ENCODE measurements around the gene ZDHHC12.

ZDHHC12 gene

DNA sequence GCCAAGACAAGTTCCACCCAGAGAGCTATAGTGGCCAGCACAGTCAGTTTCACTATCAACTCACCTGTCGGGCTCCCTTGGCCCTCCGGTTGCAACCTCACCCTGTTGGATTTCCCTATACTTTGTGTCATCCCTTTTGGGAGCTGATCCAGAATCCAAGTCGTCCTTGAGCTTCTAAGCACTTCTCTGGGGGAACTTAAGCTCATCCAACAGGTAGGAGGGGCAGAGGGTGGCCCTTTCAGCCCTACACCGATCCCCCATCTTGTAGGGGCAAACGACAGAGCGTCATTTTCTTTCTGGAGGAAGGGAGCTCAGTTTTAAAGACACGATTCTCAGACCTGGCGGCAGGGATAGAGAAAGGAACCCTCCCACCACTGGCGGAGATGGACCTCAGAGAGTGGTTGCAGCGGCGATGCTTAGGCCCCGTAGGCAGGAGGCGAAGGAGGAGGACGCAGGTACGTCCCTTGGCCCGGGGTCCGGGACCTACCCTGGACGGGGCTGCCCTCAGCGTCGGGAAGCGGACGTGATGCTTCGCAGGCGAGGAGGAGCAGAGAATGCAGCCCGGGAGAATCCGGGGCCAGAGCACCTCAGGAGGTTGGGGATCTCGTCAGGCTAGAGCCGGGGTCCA lies 47.3 kb upstream of the ZDHHC12 start:
- TF ChIP-seq EZH2phosphoT487 (IDR thresholded peaks at IDR 0.05; ENCODE audit: low read depth): no peak
- TF ChIP-seq, protein P1, sequence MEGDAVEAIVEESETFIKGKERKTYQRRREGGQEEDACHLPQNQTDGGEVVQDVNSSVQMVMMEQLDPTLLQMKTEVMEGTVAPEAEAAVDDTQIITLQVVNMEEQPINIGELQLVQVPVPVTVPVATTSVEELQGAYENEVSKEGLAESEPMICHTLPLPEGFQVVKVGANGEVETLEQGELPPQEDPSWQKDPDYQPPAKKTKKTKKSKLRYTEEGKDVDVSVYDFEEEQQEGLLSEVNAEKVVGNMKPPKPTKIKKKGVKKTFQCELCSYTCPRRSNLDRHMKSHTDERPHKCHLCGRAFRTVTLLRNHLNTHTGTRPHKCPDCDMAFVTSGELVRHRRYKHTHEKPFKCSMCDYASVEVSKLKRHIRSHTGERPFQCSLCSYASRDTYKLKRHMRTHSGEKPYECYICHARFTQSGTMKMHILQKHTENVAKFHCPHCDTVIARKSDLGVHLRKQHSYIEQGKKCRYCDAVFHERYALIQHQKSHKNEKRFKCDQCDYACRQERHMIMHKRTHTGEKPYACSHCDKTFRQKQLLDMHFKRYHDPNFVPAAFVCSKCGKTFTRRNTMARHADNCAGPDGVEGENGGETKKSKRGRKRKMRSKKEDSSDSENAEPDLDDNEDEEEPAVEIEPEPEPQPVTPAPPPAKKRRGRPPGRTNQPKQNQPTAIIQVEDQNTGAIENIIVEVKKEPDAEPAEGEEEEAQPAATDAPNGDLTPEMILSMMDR (IDR thresholded peaks at IDR 0.05; ENCODE audit: low read depth, low read length): no peak
- H3K4me3 ChIP-seq (ENCODE audit: low read length): peak overlapping the region; percentile 87

DNA sequence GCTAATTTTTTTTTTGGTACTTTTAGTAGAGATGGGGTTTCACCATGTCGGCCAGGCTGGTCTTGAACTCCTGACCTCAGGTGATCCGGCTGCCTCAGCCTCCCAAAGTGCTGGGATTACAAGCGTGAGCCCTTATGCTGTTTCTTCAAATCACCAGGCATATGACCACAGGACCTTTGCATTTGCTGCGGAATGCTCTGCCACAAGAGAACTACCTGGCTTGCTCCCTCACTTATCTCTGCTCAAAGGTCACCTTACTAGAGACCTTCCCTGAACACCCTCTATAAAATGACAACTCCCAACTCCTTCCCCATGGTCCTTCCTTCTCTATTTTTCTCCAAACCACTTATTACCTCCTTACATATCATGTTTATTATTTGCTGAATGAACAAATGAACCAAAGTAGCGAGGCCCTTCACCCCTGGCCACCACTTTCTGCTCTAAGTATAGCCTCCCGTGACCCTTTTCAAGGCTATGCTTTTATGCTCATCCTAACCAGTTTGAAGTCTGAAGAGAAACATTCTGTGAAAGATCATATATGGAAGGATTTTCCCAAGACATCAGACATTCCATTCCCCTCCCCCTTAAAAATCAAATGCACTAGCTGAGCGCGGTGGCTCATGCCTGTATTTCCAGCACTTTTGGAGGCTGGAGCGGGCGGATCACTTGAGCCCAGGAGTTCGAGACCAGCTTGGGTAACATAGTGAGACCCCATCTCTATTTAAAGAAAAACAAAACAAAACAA lies 46.5 kb upstream of the ZDHHC12 start:
- peaks cover 9% of the 10 kb centered on the region for H3K79me2 ChIP-seq (ENCODE audit: low read length)
- peak overlapping the region; percentile 95 for H3K4me2 ChIP-seq (ENCODE audit: low read length)
- no peak for TF ChIP-seq EZH2phosphoT487 (IDR thresholded peaks at IDR 0.05; ENCODE audit: low read depth)
- TF ChIP-seq, protein P1 (IDR thresholded peaks at IDR 0.05; ENCODE audit: low read depth, low read length): no peak
- H4K20me1 ChIP-seq (ENCODE audit: insufficient read depth, low read length): no peaks in the 10 kb centered on the region
- no peaks in the 10 kb centered on the region for H3K27me3 ChIP-seq (ENCODE audit: low read depth, low read length)
- H3K27ac ChIP-seq (ENCODE audit: low read length): no peak overlapping the region
- H3K4me3 ChIP-seq (ENCODE audit: low read length): peak overlapping the region; percentile 87
- no peaks in the 10 kb centered on the region for H3K36me3 ChIP-seq (replicated peaks; ENCODE audit: low read depth, low read length)
- H3K9me3 ChIP-seq (ENCODE audit: insufficient read depth, low read length): no peaks in the 10 kb centered on the region
- H3K9ac ChIP-seq (ENCODE audit: low read length): 0 out of 2 replicates have a peak overlapping the region, but pooled peaks have one; percentile 67
- H2AFZ ChIP-seq (ENCODE audit: low read depth, low read length): no peak overlapping the region
- peaks cover 12% of the 10 kb centered on the region for H3K4me1 ChIP-seq (ENCODE audit: low read length)

More for the DNA sequence above, 47.3 kb upstream of the ZDHHC12 start:
- Histone ChIP-seq H3K27ac (ENCODE audit: low read length) (no peak overlapping the region), H3K36me3 (replicated peaks; ENCODE audit: low read depth, low read length) (no peaks in the 10 kb centered on the region), H2AFZ (ENCODE audit: low read depth, low read length) (no peak overlapping the region; the same call in 1 of the 2 replicates), H3K9ac (ENCODE audit: low read length) (peak overlapping the region; percentile 67), H3K27me3 (ENCODE audit: low read depth, low read length) (no peaks in the 10 kb centered on the region), H4K20me1 (ENCODE audit: insufficient read depth, low read length) (no peaks in the 10 kb centered on the region), H3K4me2 (ENCODE audit: low read length) (peak overlapping the region; percentile 95), H3K9me3 (ENCODE audit: insufficient read depth, low read length) (peaks cover 4% of the 10 kb centered on the region; the same call in 1 of the 2 replicates), H3K79me2 (ENCODE audit: low read length) (peaks cover 9% of the 10 kb centered on the region), H3K4me1 (ENCODE audit: low read length) (peaks cover 9% of the 10 kb centered on the region)

DNA sequence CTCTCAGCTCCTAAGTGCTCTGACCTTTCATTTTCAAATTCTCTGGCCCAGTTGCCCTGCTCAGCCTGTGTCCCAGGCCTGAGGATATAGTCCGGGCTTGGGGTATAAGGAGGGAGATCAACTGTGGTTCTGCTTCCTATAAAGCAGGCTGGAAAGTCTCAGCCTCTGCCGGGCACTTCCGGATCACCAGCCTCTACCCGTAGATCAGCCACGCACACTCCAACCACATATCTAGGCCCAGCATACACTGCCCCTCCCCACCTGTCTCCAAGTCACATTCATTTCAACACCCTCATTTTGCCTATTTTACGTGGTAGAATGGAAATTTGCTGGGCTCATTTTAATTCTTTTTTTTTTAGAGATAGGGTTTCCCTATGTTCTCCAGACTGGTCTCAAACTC lies 44.7 kb upstream of the ZDHHC12 start:
- no peaks in the 10 kb centered on the region for H3K9me3 ChIP-seq (ENCODE audit: insufficient read depth, low read length)
- no peak overlapping the region for H3K9ac ChIP-seq (ENCODE audit: low read length)
- TF ChIP-seq, protein P1 (IDR thresholded peaks at IDR 0.05; ENCODE audit: low read depth, low read length): no peak
- no peak for TF ChIP-seq EZH2phosphoT487 (IDR thresholded peaks at IDR 0.05; ENCODE audit: low read depth)
- no peak overlapping the region for H2AFZ ChIP-seq (ENCODE audit: low read depth, low read length)
- peaks cover 9% of the 10 kb centered on the region for H3K79me2 ChIP-seq (ENCODE audit: low read length)
- H3K27me3 ChIP-seq (ENCODE audit: low read depth, low read length): no peaks in the 10 kb centered on the region
- H3K4me3 ChIP-seq (ENCODE audit: low read length): no peak overlapping the region
- H3K4me2 ChIP-seq (ENCODE audit: low read length): no peak overlapping the region
- H3K27ac ChIP-seq (ENCODE audit: low read length): no peak overlapping the region
- no peaks in the 10 kb centered on the region for H4K20me1 ChIP-seq (ENCODE audit: insufficient read depth, low read length)
- H3K36me3 ChIP-seq (replicated peaks; ENCODE audit: low read depth, low read length): no peaks in the 10 kb centered on the region
- H3K4me1 ChIP-seq (ENCODE audit: low read length): peaks cover 26% of the 10 kb centered on the region

- no peak for TF ChIP-seq EZH2phosphoT487 (IDR thresholded peaks at IDR 0.05; ENCODE audit: low read depth)
- TF ChIP-seq, protein P1 (IDR thresholded peaks at IDR 0.05; ENCODE audit: low read depth, low read length): no peak
- H3K4me2 ChIP-seq (ENCODE audit: low read length): peak overlapping the region; percentile 22
- H3K4me3 ChIP-seq (ENCODE audit: low read length): no peak overlapping the region
- H4K20me1 ChIP-seq (ENCODE audit: insufficient read depth, low read length): no peaks in the 10 kb centered on the region
- peaks cover 18% of the 10 kb centered on the region for H3K4me1 ChIP-seq (ENCODE audit: low read length)
- no peak overlapping the region for H3K27ac ChIP-seq (ENCODE audit: low read length)
- H3K36me3 ChIP-seq (replicated peaks; ENCODE audit: low read depth, low read length): no peaks in the 10 kb centered on the region
- H3K27me3 ChIP-seq (ENCODE audit: low read depth, low read length): no peaks in the 10 kb centered on the region
- no peaks in the 10 kb centered on the region for H3K9me3 ChIP-seq (ENCODE audit: insufficient read depth, low read length)
- H2AFZ ChIP-seq (ENCODE audit: low read depth, low read length): no peak overlapping the region
- no peaks in the 10 kb centered on the region for H3K79me2 ChIP-seq (ENCODE audit: low read length)
- H3K9ac ChIP-seq (ENCODE audit: low read length): no peak overlapping the region
These were observed 41.6 kb upstream of the ZDHHC12 start for GRCh38 chr9:128765499-128765898.
